WTC11 (cell line): ENCODE data around the gene DOK5. TPM values are rescaled to one million over a fixed set of nuclear protein-coding genes. Genes with fewer than 3 reads are reported as not detected.

Experiments used
- ATAC-seq: fragments of 200-7000 bp; cut with Tn5 transposase; 2 replicates; pipeline ENCODE4 v1.10.0; 2021; ENCODE audit warnings: mild to moderate bottlenecking, moderate library complexity
- CTCF ChIA-PET: fragments of 300-600 bp; sonication (Branson Sonifier 250); formaldehyde crosslinking; loops from one replicate; lab custom pipeline; 2021; ENCODE audit warnings: antibody characterized with exemption; lab: Charles Lee
- POLR2A ChIA-PET: fragments of 350-600 bp; sonication (Branson Sonifier 250); formaldehyde crosslinking; loops from one replicate; lab custom pipeline; 2021; ENCODE audit warnings: antibody characterized with exemption; lab: Charles Lee
- DNase-seq: peaks from one replicate; pipeline ENCODE4 v3.0.0; 2021; ENCODE audit warnings: low spot score
- H3K27ac Mint-ChIP-seq: 2 replicates; pipeline ENCODE4 v1.8.0; 2021; ENCODE audit warnings: mixed read lengths
- H3K27me3 Mint-ChIP-seq: 2 replicates; pipeline ENCODE4 v1.8.0; 2021; ENCODE audit warnings: low read depth, mild to moderate bottlenecking, moderate library complexity, mixed read lengths
- H3K36me3 Mint-ChIP-seq: 2 replicates; pipeline ENCODE4 v1.8.0; 2021; ENCODE audit warnings: mixed read lengths
- H3K4me1 Mint-ChIP-seq: 2 replicates; pipeline ENCODE4 v1.8.0; 2022; ENCODE audit warnings: mixed read lengths
- H3K4me3 Mint-ChIP-seq: 2 replicates; pipeline ENCODE4 v1.8.0; 2021; ENCODE audit warnings: mild to moderate bottlenecking, moderate library complexity, mixed read lengths
- H3K9me3 Mint-ChIP-seq: 2 replicates; pipeline ENCODE4 v1.8.0; 2021; ENCODE audit warnings: mixed read lengths
- CTCF ChIP-seq: fragments of 200-600 bp; IDR thresholded peaks from 2 replicates; pipeline ENCODE4 v1.8.0; 2022; ENCODE audit warnings: antibody characterized with exemption
- ELF4 ChIP-seq: sonication (generic); formaldehyde crosslinking; IDR thresholded peaks from 2 replicates; pipeline ENCODE4 v1.8.1; 2022; ENCODE audit warnings: low read depth, mild to moderate bottlenecking, moderate library complexity, missing genetic modification reagents
- IRF1 ChIP-seq: sonication (generic); formaldehyde crosslinking; IDR thresholded peaks from 2 replicates; pipeline ENCODE4 v1.8.0; 2023; ENCODE audit warnings: missing genetic modification reagents
- JAZF1 ChIP-seq: fragments of 250-450 bp; sonication (Bioruptor Pico); IDR thresholded peaks from 2 replicates; pipeline ENCODE4 v1.9.0; 2021; ENCODE audit warnings: moderate library complexity, mild to moderate bottlenecking, inconsistent platforms
- JUN ChIP-seq: sonication (generic); formaldehyde crosslinking; IDR thresholded peaks from 2 replicates; pipeline ENCODE4 v1.8.0; 2023; ENCODE audit warnings: mild to moderate bottlenecking, missing genetic modification reagents
- NFATC4 ChIP-seq: fragments of 250-450 bp; sonication (Bioruptor Pico); IDR thresholded peaks from 2 replicates; pipeline ENCODE4 v1.9.0; 2021; ENCODE audit warnings: mild to moderate bottlenecking
- NFE2L1 ChIP-seq: sonication (generic); formaldehyde crosslinking; IDR thresholded peaks from 2 replicates; pipeline ENCODE4 v1.8.1; 2023; ENCODE audit warnings: missing genetic modification reagents
- NR3C1 ChIP-seq: sonication (generic); formaldehyde crosslinking; conservative IDR thresholded peaks from 2 replicates; pipeline ENCODE4 v1.8.1; 2023; ENCODE audit warnings: low read depth, mild to moderate bottlenecking, missing genetic modification reagents
- RORB ChIP-seq: fragments of 250-450 bp; sonication (Bioruptor Pico); IDR thresholded peaks from 2 replicates; pipeline ENCODE4 v1.9.0; 2021; ENCODE audit warnings: mild to moderate bottlenecking
- STAT6 ChIP-seq: sonication (generic); formaldehyde crosslinking; conservative IDR thresholded peaks from 2 replicates; pipeline ENCODE4 v1.8.1; 2023; ENCODE audit warnings: mild to moderate bottlenecking, low read depth, missing genetic modification reagents, moderate library complexity
- ZNF121 ChIP-seq: sonication (generic); formaldehyde crosslinking; IDR thresholded peaks from 2 replicates; pipeline ENCODE4 v1.8.0; 2023; ENCODE audit warnings: missing genetic modification reagents
- ZNF281 ChIP-seq: sonication (generic); formaldehyde crosslinking; IDR thresholded peaks from 2 replicates; pipeline ENCODE4 v1.8.0; 2023; ENCODE audit warnings: mild to moderate bottlenecking, missing genetic modification reagents
- ZNF396 ChIP-seq: fragments of 250-450 bp; sonication (Bioruptor Pico); IDR thresholded peaks from 2 replicates; pipeline ENCODE4 v1.8.0; 2021; ENCODE audit warnings: mild to moderate bottlenecking, moderate library complexity, borderline replicate concordance
- total RNA-seq: library from RNA; stranded (reverse); gene quantifications from 3 replicates; pipeline ENCODE4 v1.2.3, GENCODE V29; 2021
- TF ChIP-seq, protein P1 (sequence below): sonication (generic); formaldehyde crosslinking; IDR thresholded peaks from 2 replicates; pipeline ENCODE4 v1.8.0; 2022; ENCODE audit warnings: mild to moderate bottlenecking, missing genetic modification reagents
- TF ChIP-seq, protein P2 (sequence below): sonication (generic); formaldehyde crosslinking; IDR thresholded peaks from 2 replicates; pipeline ENCODE4 v1.8.1; 2023; ENCODE audit warnings: mild to moderate bottlenecking, missing genetic modification reagents, moderate library complexity
- TF ChIP-seq, protein P3 (sequence below): sonication (generic); formaldehyde crosslinking; IDR thresholded peaks from 2 replicates; pipeline ENCODE4 v1.8.0; 2022; ENCODE audit warnings: mild to moderate bottlenecking, missing genetic modification reagents
- TF ChIP-seq, protein P4 (sequence below): fragments of 250-450 bp; sonication (Bioruptor Pico); IDR thresholded peaks from 2 replicates; pipeline ENCODE4 v2.1.2; 2022; ENCODE audit warnings: mild to moderate bottlenecking, moderate library complexity

The DOK5 gene
- total RNA-seq, 1 experiment from 2014 or later, result 10.1 TPM

- peaks cover 3% of the 10 kb centered on the region; the same call in 1 of the 2 replicates for H3K4me1 Mint-ChIP-seq
- H3K4me3 Mint-ChIP-seq, result no peak overlapping the region
- H3K27ac Mint-ChIP-seq, result no peak overlapping the region
- H3K9me3 Mint-ChIP-seq, result no peaks in the 10 kb centered on the region
- TF ChIP-seq JAZF1 (CRISPR knock-in tag), result no peak
- TF ChIP-seq STAT6 (CRISPR knock-in tag), result no peak
- TF ChIP-seq JUN, result no peak
- TF ChIP-seq, protein P1, sequence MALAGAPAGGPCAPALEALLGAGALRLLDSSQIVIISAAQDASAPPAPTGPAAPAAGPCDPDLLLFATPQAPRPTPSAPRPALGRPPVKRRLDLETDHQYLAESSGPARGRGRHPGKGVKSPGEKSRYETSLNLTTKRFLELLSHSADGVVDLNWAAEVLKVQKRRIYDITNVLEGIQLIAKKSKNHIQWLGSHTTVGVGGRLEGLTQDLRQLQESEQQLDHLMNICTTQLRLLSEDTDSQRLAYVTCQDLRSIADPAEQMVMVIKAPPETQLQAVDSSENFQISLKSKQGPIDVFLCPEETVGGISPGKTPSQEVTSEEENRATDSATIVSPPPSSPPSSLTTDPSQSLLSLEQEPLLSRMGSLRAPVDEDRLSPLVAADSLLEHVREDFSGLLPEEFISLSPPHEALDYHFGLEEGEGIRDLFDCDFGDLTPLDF, result no peak
- TF ChIP-seq, protein P2, sequence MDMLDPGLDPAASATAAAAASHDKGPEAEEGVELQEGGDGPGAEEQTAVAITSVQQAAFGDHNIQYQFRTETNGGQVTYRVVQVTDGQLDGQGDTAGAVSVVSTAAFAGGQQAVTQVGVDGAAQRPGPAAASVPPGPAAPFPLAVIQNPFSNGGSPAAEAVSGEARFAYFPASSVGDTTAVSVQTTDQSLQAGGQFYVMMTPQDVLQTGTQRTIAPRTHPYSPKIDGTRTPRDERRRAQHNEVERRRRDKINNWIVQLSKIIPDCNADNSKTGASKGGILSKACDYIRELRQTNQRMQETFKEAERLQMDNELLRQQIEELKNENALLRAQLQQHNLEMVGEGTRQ (CRISPR knock-in tag), result no peak
- TF ChIP-seq ZNF396 (CRISPR knock-in tag), result no peak
- no peak for TF ChIP-seq CTCF
- TF ChIP-seq NFE2L1 (CRISPR knock-in tag), result no peak
- TF ChIP-seq, protein P3, sequence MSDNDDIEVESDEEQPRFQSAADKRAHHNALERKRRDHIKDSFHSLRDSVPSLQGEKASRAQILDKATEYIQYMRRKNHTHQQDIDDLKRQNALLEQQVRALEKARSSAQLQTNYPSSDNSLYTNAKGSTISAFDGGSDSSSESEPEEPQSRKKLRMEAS (CRISPR knock-in tag), result no peak
- TF ChIP-seq ZNF121 (CRISPR knock-in tag), result no peak
- no peak for TF ChIP-seq RORB (CRISPR knock-in tag)
- TF ChIP-seq ELF4 (CRISPR knock-in tag), result no peak
- TF ChIP-seq, protein P4, sequence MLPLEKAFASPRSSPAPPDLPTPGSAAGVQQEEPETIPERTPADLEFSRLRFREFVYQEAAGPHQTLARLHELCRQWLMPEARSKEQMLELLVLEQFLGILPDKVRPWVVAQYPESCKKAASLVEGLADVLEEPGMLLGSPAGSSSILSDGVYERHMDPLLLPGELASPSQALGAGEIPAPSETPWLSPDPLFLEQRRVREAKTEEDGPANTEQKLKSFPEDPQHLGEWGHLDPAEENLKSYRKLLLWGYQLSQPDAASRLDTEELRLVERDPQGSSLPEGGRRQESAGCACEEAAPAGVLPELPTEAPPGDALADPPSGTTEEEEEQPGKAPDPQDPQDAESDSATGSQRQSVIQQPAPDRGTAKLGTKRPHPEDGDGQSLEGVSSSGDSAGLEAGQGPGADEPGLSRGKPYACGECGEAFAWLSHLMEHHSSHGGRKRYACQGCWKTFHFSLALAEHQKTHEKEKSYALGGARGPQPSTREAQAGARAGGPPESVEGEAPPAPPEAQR (CRISPR knock-in tag), result no peak
- TF ChIP-seq NR3C1 (CRISPR knock-in tag), result no peak
- no peak for TF ChIP-seq IRF1 (CRISPR knock-in tag)
- no peak for TF ChIP-seq NFATC4
- no peak for TF ChIP-seq ZNF281 (CRISPR knock-in tag)
- CTCF ChIA-PET, result no interaction called here
- H3K36me3 Mint-ChIP-seq, result no peaks in the 10 kb centered on the region
- POLR2A ChIA-PET, result interaction anchor here (0.7 kb wide), 1 partner anchor 25 kb away, joined by 4 read pairs; no protein-coding TSS in a partner anchor
- ATAC-seq, result no peak
- no peaks in the 10 kb centered on the region for H3K27me3 Mint-ChIP-seq
- DNase-seq, result no peak
Measured at GRCh38 chr20:54573838-54574237, 98.4 kb downstream of the DOK5 start.
